Right atrium auricular region (tissue), 2 donors: ENCODE measurements around the gene PDC. TPM values are rescaled to one million over a fixed set of nuclear protein-coding genes. Genes with fewer than 3 reads are reported as not detected.
"Not testable (repeated sequence)": the region's sequence is repeated elsewhere in the genome, so short reads cannot be mapped to it uniquely, and the experiment has no call there.

Experiments
- DNase-seq: peaks from one replicate; pipeline ENCODE4 v3.0.0-alpha.2; 2019; ENCODE audit warnings: low spot score
- H3K27ac ChIP-seq, 2 donors: fragments of 200-600 bp; sonication (generic); 1 replicate in 1 of 2; 2 replicates in 1 of 2; pipeline ENCODE4 v1.5.1; 2016 to 2019
- H3K27me3 ChIP-seq, 2 donors: fragments of 200-600 bp; sonication (generic); one replicate each; pipeline versions ENCODE4 v1.5.1 to v1.6.0; 2017 to 2019
- H3K36me3 ChIP-seq: fragments of 200-600 bp; sonication (generic); one replicate; pipeline ENCODE4 v1.5.1; 2016
- H3K4me1 ChIP-seq, 2 donors: fragments of 200-600 bp; sonication (generic); one replicate each; pipeline versions ENCODE4 v1.5.1 to v1.6.0; 2017 to 2019
- H3K4me3 ChIP-seq, 2 donors: fragments of 200-600 bp; sonication (generic); 1 replicate in 1 of 2; 2 replicates in 1 of 2; pipeline ENCODE4 v1.5.1; 2017 to 2019; ENCODE audit warnings: mild to moderate bottlenecking in 1 of 2, moderate library complexity in 1 of 2
- H3K9me3 ChIP-seq, 2 donors: fragments of 200-600 bp; sonication (generic); one replicate each; pipeline ENCODE4 v1.5.1; 2019
- total RNA-seq, 2 donors: library from RNA; depleted of rRNA; stranded (reverse); fragments of >200 nt; gene quantifications; one replicate each; pipeline ENCODE4 v1.1.0, GENCODE V29; 2016
- TF ChIP-seq, protein P1 (sequence below), 2 donors: fragments of 200-600 bp; sonication (generic); IDR thresholded peaks; one replicate each; pipeline ENCODE4 v1.5.1; 2019; ENCODE audit warnings: antibody characterized with exemption in 2 of 2

PDC gene
- total RNA-seq, 2 donors from 2014 or later, result not detected

DNA sequence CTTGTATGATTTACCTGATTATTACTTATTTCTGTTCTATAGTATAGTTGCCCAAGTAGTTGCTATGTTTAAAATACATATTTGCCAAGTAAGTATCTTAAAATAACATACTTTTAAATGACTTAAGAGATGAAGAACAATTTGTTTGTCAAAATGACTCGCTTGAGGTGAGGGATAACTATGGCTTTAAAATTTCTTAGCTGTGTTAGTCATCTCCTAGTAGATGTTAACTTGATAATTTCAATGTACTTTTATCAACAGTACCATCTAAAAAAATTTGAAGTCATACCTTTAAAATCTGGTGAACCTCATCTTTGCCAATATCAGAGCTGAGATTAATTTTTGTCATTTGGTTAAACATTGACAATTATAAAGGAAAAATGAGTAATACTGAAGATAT lies 47.6 kb downstream of the PDC start:
- no peaks in the 10 kb centered on the region for H3K4me1 ChIP-seq
- H3K36me3 ChIP-seq, result peaks cover 40% of the 10 kb centered on the region
- no peaks in the 10 kb centered on the region for H3K9me3 ChIP-seq
- no peaks in the 10 kb centered on the region for H3K27me3 ChIP-seq
- H3K27ac ChIP-seq, result no peak overlapping the region
- TF ChIP-seq, protein P1, sequence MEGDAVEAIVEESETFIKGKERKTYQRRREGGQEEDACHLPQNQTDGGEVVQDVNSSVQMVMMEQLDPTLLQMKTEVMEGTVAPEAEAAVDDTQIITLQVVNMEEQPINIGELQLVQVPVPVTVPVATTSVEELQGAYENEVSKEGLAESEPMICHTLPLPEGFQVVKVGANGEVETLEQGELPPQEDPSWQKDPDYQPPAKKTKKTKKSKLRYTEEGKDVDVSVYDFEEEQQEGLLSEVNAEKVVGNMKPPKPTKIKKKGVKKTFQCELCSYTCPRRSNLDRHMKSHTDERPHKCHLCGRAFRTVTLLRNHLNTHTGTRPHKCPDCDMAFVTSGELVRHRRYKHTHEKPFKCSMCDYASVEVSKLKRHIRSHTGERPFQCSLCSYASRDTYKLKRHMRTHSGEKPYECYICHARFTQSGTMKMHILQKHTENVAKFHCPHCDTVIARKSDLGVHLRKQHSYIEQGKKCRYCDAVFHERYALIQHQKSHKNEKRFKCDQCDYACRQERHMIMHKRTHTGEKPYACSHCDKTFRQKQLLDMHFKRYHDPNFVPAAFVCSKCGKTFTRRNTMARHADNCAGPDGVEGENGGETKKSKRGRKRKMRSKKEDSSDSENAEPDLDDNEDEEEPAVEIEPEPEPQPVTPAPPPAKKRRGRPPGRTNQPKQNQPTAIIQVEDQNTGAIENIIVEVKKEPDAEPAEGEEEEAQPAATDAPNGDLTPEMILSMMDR (IDR thresholded peaks at IDR 0.05), result no peak
- H3K4me3 ChIP-seq, result no peak overlapping the region
- no peak for DNase-seq

DNA sequence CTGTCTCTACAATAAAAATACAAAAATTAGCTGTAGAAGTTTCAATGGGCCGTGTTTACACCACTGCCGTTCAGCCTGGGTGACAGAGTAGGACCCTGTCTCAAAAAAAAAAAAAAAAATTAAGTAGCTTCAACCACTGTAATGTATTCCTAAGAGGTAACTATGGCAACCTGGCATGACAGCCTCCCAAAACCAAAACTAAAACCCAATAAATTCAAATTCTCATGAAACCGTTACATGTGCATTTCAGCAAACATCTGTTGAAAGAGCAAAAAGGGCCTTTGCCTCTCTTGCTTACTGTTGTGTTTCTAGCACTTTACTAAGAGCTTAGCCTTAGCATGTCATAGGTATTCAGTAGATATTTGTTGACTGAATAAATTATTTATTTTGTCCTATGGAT lies 51.8 kb downstream of the PDC start:
- H3K9me3 ChIP-seq, result no peaks in the 10 kb centered on the region
- H3K27me3 ChIP-seq, result no peaks in the 10 kb centered on the region
- TF ChIP-seq, protein P1 (IDR thresholded peaks at IDR 0.05), result no peak
- no peaks in the 10 kb centered on the region for H3K4me1 ChIP-seq
- peaks cover 41% of the 10 kb centered on the region for H3K36me3 ChIP-seq
- no peak overlapping the region for H3K4me3 ChIP-seq
- no peak for DNase-seq
- no peak overlapping the region for H3K27ac ChIP-seq

DNA sequence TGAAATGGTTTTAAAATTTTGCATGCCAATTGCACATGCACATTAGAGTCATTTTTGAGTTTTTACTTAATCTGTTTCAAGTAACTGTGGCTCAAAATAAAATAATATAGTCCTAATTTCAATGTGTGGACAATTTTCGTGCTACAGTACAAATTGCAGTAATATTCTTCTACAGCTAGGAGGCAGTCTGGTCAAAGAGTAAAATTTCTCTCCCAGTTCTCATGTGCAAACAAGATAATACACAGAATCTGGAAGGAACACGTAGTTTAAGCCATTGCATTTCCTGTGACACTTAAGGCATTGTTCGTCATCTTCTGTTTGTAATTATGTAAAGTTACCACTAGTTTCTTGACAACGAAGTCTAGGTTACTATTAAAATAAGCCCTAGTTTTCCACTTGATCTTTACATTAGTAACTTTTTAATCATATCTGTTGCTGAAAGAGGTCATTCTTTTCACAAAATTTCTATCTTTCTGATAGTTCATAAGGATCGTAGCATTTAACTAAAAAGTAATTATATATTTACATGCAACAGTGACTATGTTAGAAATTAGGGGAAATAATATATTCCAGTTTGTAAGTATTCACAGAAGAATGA lies 56.4 kb downstream of the PDC start:
- no peak overlapping the region for H3K27ac ChIP-seq
- no peaks in the 10 kb centered on the region for H3K4me1 ChIP-seq
- H3K27me3 ChIP-seq, result no peaks in the 10 kb centered on the region
- H3K4me3 ChIP-seq, result no peak overlapping the region
- H3K9me3 ChIP-seq, result no peaks in the 10 kb centered on the region
- DNase-seq, result no peak
- TF ChIP-seq, protein P1 (IDR thresholded peaks at IDR 0.05), result peak; percentile 67 to 76
- peaks cover 33% of the 10 kb centered on the region for H3K36me3 ChIP-seq

DNA sequence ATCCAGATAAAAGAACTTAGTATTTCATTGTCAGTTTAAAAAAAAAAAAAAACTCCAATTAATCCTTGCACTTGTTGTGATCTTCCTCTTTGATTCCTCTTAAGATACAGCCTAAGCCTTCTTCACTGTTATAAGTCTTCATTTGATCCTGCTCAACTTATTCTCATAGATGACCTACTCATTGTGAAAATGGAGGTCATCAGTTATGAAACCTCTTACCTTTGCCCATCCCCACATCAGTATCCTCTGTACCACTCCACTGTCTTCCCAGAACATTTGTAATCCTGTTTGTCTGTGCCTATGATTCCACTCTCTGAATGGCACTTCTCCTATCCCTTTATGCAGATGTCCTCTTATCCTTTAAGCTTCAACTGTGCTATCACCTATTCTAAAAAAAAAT lies 57.3 kb downstream of the PDC start:
- no peak for DNase-seq
- no peaks in the 10 kb centered on the region for H3K4me1 ChIP-seq
- H3K4me3 ChIP-seq, result no peak overlapping the region
- peaks cover 35% of the 10 kb centered on the region for H3K36me3 ChIP-seq
- H3K9me3 ChIP-seq, result no peaks in the 10 kb centered on the region
- H3K27me3 ChIP-seq, result no peaks in the 10 kb centered on the region
- no peak overlapping the region for H3K27ac ChIP-seq
- TF ChIP-seq, protein P1 (IDR thresholded peaks at IDR 0.05), result no peak

DNA sequence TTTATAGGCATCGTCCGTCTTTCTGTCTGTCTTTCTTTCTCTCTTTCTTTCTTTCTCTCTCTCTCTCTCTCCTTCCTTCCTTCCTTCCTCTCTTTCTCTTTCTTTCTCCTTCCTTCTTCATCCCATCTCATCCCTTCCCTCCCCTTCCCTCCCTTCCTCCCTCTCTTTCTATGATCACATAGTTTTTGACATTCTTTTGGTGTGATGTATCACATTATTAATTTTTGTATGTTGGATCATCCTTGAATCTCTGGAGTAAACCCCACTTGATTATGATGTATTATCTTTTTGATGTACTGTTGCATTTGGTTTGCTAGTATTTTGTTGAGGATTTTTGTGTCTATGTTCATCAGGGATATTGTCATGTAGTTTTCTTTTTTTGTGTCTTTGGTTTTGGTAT lies 59.5 kb downstream of the PDC start:
- not testable (repeated sequence) for H3K4me3 ChIP-seq, H3K9me3 ChIP-seq, H3K27ac ChIP-seq, H3K4me1 ChIP-seq, H3K27me3 ChIP-seq, DNase-seq
- H3K36me3 ChIP-seq, result peaks cover 31% of the 10 kb centered on the region

Other genes starting within 250 kb of the PDC start
- 100 to 1,000 TPM; 105 to 346 TPM for gene PRG4, start 164.8 kb downstream of the PDC start, total RNA-seq
- gene TPR, start 85.9 kb downstream of the PDC start, total RNA-seq, result 10 to 100 TPM; 36.3 to 56.1 TPM
- gene ODR4, start 85.3 kb downstream of the PDC start, total RNA-seq, result 10 to 100 TPM; 10.2 to 12.1 TPM
- 1 to 10 TPM; 1.9 to 2.5 TPM for gene PTGS2, start 219.3 kb upstream of the PDC start, total RNA-seq